ENCODE data around the gene BHLHE23.

The BHLHE23 gene

GRCh38 chr20:63017076-63017825 is 10.5 kb upstream of the BHLHE23 start:
- no peak for DNase-seq (ENCODE audit: low spot score)

GRCh38 chr20:63016514-63017075 is 9.8 kb upstream of the BHLHE23 start:
- no peak for TF ChIP-seq CTCF (IDR thresholded peaks at IDR 0.05; ENCODE audit: borderline replicate concordance, control extremely low read depth, extremely low read depth, insufficient read depth, missing control alignments)
- DNase-seq (ENCODE audit: low spot score) = no peak
- in situ Hi-C loops (cut with MboI; ENCODE audit: low sequenced_read_pairs, unreplicated experiment) = no loop called here

More at GRCh38 chr20:63017076-63017825, 10.5 kb upstream of the BHLHE23 start:
- in situ Hi-C loops (cut with MboI; ENCODE audit: low sequenced_read_pairs, unreplicated experiment) = no loop called here
- no peak for TF ChIP-seq CTCF (IDR thresholded peaks at IDR 0.05; ENCODE audit: borderline replicate concordance, control extremely low read depth, extremely low read depth, insufficient read depth, missing control alignments)

GRCh38 chr20:63015662-63016361 is 9.0 kb upstream of the BHLHE23 start:
- DNase-seq (ENCODE audit: low spot score) = no peak
- TF ChIP-seq CTCF (IDR thresholded peaks at IDR 0.05; ENCODE audit: borderline replicate concordance, control extremely low read depth, extremely low read depth, insufficient read depth, missing control alignments) = no peak
- in situ Hi-C loops (cut with MboI; ENCODE audit: low sequenced_read_pairs, unreplicated experiment) = no loop called here

GRCh38 chr20:63015147-63015661 is 8.4 kb upstream of the BHLHE23 start:
- DNase-seq (ENCODE audit: low spot score) = no peak
- in situ Hi-C loops (cut with MboI; ENCODE audit: low sequenced_read_pairs, unreplicated experiment) = no loop called here

GRCh38 chr20:63014710-63015109 is 7.9 kb upstream of the BHLHE23 start:
- in situ Hi-C loops (cut with MboI; ENCODE audit: low sequenced_read_pairs, unreplicated experiment) = no loop called here
- TF ChIP-seq CTCF (IDR thresholded peaks at IDR 0.05; ENCODE audit: borderline replicate concordance, control extremely low read depth, extremely low read depth, insufficient read depth, missing control alignments) = no peak
- peak; percentile 66 for DNase-seq (ENCODE audit: low spot score)

More at GRCh38 chr20:63015147-63015661, 8.4 kb upstream of the BHLHE23 start:
- no peak for TF ChIP-seq CTCF (IDR thresholded peaks at IDR 0.05; ENCODE audit: borderline replicate concordance, control extremely low read depth, extremely low read depth, insufficient read depth, missing control alignments)

GRCh38 chr20:63014287-63014686 is 7.5 kb upstream of the BHLHE23 start:
- TF ChIP-seq CTCF (IDR thresholded peaks at IDR 0.05; ENCODE audit: borderline replicate concordance, control extremely low read depth, extremely low read depth, insufficient read depth, missing control alignments) = no peak
- in situ Hi-C loops (cut with MboI; ENCODE audit: low sequenced_read_pairs, unreplicated experiment) = no loop called here

More at GRCh38 chr20:63014287-63014686, 7.5 kb upstream of the BHLHE23 start:
- DNase-seq (ENCODE audit: low spot score) = no peak
